Hepatocyte (in vitro differentiated cells): ENCODE measurements around the gene MORC3.

ENCODE experiments used
- CTCF ChIP-seq: fragments of 200-600 bp; sonication (generic); IDR thresholded peaks from 2 replicates; pipeline ENCODE4 v1.5.1; 2016; ENCODE audit warnings: antibody characterized with exemption, mild to moderate bottlenecking; ENCODE audit not compliant: poor library complexity
- EZH2phosphoT487 ChIP-seq: fragments of 200-600 bp; sonication (generic); IDR thresholded peaks from one replicate; pipeline ENCODE4 v1.6.1; 2018; ENCODE audit warnings: antibody characterized with exemption, mild to moderate bottlenecking, low read depth, moderate library complexity; ENCODE audit not compliant: unreplicated experiment, severe bottlenecking

GRCh38 chr21:36306872-36307534, 13.0 kb upstream of the MORC3 start:
- no peak for TF ChIP-seq CTCF
- no peak for TF ChIP-seq EZH2phosphoT487
